Measurements from ENCODE around the gene PGR. TPM values are rescaled to one million over a fixed set of nuclear protein-coding genes. Genes with fewer than 3 reads are reported as not detected.

Gene PGR
- total RNA-seq, 1 donor from 2014 or later = not detected

DNA sequence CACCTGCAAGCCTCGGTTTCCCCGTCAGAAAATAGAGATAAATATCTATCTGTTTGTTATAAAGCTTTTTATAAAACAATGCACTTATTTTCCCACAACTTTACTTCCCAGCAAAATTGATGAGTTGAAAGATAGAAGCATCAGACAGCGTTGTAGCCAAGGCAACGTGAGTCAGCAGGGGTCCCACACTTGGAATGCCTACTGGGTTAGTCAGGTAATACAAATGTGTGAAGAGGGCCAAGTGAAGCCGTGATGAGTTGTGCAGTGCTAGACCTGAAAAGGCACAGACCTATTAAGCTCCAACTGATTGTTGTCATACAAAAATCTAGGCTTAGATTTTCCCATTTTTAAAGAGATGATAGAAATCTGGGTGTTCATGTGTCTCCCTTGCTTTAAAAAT is 118.7 kb downstream of the PGR start:
- TF ChIP-seq, protein P1, sequence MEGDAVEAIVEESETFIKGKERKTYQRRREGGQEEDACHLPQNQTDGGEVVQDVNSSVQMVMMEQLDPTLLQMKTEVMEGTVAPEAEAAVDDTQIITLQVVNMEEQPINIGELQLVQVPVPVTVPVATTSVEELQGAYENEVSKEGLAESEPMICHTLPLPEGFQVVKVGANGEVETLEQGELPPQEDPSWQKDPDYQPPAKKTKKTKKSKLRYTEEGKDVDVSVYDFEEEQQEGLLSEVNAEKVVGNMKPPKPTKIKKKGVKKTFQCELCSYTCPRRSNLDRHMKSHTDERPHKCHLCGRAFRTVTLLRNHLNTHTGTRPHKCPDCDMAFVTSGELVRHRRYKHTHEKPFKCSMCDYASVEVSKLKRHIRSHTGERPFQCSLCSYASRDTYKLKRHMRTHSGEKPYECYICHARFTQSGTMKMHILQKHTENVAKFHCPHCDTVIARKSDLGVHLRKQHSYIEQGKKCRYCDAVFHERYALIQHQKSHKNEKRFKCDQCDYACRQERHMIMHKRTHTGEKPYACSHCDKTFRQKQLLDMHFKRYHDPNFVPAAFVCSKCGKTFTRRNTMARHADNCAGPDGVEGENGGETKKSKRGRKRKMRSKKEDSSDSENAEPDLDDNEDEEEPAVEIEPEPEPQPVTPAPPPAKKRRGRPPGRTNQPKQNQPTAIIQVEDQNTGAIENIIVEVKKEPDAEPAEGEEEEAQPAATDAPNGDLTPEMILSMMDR (IDR thresholded peaks at IDR 0.05; ENCODE audit: unreplicated experiment) = no peak
- H3K27ac Mint-ChIP-seq (ENCODE audit: unreplicated experiment) = no peak overlapping the region
- no peaks in the 10 kb centered on the region for H3K9me3 Mint-ChIP-seq (ENCODE audit: unreplicated experiment)
- peaks cover 5% of the 10 kb centered on the region for H3K4me1 Mint-ChIP-seq (ENCODE audit: unreplicated experiment)
- no peak overlapping the region for H3K4me3 Mint-ChIP-seq (ENCODE audit: unreplicated experiment)
- peaks cover 3% of the 10 kb centered on the region for H3K27me3 Mint-ChIP-seq (ENCODE audit: unreplicated experiment)
- no peaks in the 10 kb centered on the region for H3K36me3 Mint-ChIP-seq (ENCODE audit: low read depth, unreplicated experiment)
- DNase-seq (ENCODE audit: low spot score) = no peak

DNA sequence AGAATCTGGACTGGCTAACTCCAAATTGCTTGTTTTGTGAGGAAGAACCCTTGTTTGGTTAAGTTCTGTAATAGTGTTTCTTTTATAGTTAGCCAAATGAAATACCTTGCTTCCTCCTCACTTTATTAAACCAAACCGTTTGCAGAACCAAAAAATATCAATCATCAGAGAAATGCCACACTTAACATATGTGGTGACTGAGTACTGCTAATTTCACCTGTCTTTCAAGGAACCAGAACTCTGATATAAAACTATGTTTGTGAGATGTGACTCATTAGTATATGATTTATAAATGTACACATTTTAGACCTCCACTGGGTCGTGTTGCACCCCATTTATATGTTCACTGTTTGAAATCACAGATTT is 119.9 kb downstream of the PGR start:
- DNase-seq (ENCODE audit: low spot score) = no peak
- Mint-ChIP-seq H3K27me3 (ENCODE audit: unreplicated experiment) (peaks cover 3% of the 10 kb centered on the region), H3K36me3 (ENCODE audit: low read depth, unreplicated experiment) (no peaks in the 10 kb centered on the region), H3K4me1 (ENCODE audit: unreplicated experiment) (peaks cover 5% of the 10 kb centered on the region), H3K27ac (ENCODE audit: unreplicated experiment) (no peak overlapping the region), H3K4me3 (ENCODE audit: unreplicated experiment) (no peak overlapping the region), H3K9me3 (ENCODE audit: unreplicated experiment) (no peaks in the 10 kb centered on the region)
- TF ChIP-seq, protein P1 (IDR thresholded peaks at IDR 0.05; ENCODE audit: unreplicated experiment) = no peak

DNA sequence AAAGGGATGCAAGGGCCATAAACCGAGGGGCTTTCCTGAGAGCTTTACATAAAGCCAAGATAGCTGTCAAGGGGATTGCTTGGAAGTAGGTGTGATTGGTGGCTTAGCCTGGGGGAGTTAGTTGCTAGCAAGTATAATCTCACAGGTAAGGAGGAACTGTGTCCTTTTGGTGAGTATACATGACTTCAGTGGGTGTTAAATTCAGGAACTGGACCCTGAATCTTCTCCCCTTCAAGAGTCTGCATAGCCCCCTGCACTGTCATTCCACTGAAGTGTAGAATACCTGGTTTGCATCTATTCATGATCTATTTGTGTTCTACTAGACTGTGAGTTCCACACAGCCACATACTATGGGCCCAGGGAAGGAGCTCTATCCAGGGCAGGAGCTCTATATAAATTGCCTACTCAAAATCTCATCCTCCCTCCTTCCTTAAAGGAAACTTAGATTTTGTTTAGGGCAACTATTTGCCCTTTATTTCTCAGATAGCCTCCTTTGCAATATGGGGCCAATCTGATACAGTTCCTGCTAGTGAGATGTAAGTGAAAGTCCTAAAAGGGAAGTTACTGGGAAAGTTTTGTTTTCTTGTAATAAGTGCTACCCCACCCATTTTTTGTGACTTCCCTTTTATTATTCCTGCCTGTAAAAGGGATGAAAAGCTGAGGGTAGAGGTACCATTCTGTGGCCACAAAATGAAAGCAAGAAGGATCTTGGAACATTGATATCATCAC is 120.5 kb downstream of the PGR start:
- Mint-ChIP-seq H3K27ac (ENCODE audit: unreplicated experiment) (no peak overlapping the region), H3K9me3 (ENCODE audit: unreplicated experiment) (no peaks in the 10 kb centered on the region), H3K4me1 (ENCODE audit: unreplicated experiment) (peaks cover 5% of the 10 kb centered on the region), H3K27me3 (ENCODE audit: unreplicated experiment) (peaks cover 3% of the 10 kb centered on the region), H3K36me3 (ENCODE audit: low read depth, unreplicated experiment) (no peaks in the 10 kb centered on the region), H3K4me3 (ENCODE audit: unreplicated experiment) (no peak overlapping the region)
- DNase-seq (ENCODE audit: low spot score) = no peak
- TF ChIP-seq, protein P1 (IDR thresholded peaks at IDR 0.05; ENCODE audit: unreplicated experiment) = no peak

DNA sequence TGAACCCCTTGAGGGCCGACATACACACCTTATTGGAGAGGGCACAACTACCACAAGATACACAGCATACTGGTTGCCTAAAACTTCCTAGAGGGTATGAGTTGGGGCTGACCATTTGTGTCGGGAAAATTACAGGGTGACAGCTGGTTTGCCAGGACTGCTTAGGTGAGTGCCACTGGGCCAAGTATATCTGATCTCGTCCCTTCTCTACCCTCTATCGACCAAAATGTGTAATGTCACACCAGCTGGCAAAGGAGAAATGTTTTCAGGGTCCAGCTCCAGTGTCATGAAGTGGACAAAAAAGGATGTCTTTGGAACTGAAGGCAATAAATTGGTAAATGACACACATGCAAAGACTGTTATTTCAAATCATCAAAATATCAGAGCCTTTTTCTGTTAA is 126.1 kb downstream of the PGR start:
- H3K27me3 Mint-ChIP-seq (ENCODE audit: unreplicated experiment) = peaks cover 2% of the 10 kb centered on the region
- no peak for DNase-seq (ENCODE audit: low spot score)
- peaks cover 5% of the 10 kb centered on the region for H3K4me1 Mint-ChIP-seq (ENCODE audit: unreplicated experiment)
- H3K9me3 Mint-ChIP-seq (ENCODE audit: unreplicated experiment) = no peaks in the 10 kb centered on the region
- TF ChIP-seq, protein P1 (IDR thresholded peaks at IDR 0.05; ENCODE audit: unreplicated experiment) = no peak
- no peak overlapping the region for H3K4me3 Mint-ChIP-seq (ENCODE audit: unreplicated experiment)
- H3K36me3 Mint-ChIP-seq (ENCODE audit: low read depth, unreplicated experiment) = no peaks in the 10 kb centered on the region
- no peak overlapping the region for H3K27ac Mint-ChIP-seq (ENCODE audit: unreplicated experiment)

DNA sequence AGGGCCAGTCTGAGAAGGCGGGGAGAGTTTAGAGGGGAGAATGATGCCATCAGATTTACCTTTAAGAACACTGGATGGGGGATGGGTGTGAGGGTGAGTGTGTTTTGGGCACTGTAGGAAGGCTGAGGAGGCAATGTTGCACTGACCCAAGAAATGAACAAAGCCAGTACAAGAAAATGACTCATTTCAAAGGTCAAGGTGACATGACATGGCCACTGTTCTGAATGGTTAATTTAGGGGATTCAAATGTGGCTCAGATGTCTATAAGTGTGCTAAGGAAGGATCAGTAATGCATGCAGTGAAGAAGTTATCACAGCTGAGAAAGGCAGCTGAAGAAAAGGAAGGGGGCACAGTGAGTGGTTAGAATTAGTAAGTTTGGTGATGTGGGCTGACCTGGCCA is 129.9 kb downstream of the PGR start:
- H3K4me3 Mint-ChIP-seq (ENCODE audit: unreplicated experiment) = no peak overlapping the region
- no peak overlapping the region for H3K27ac Mint-ChIP-seq (ENCODE audit: unreplicated experiment)
- TF ChIP-seq, protein P1 (IDR thresholded peaks at IDR 0.05; ENCODE audit: unreplicated experiment) = no peak
- no peaks in the 10 kb centered on the region for H3K9me3 Mint-ChIP-seq (ENCODE audit: unreplicated experiment)
- H3K36me3 Mint-ChIP-seq (ENCODE audit: low read depth, unreplicated experiment) = no peaks in the 10 kb centered on the region
- H3K4me1 Mint-ChIP-seq (ENCODE audit: unreplicated experiment) = peaks cover 12% of the 10 kb centered on the region
- no peak for DNase-seq (ENCODE audit: low spot score)
- peaks cover 2% of the 10 kb centered on the region for H3K27me3 Mint-ChIP-seq (ENCODE audit: unreplicated experiment)

All from endothelial cell (in vitro differentiated cells).